ENCODE measurements around the gene MEI4.
"Not testable (repeated sequence)": the region's sequence is repeated elsewhere in the genome, so short reads cannot be mapped to it uniquely, and the experiment has no call there.

The MEI4 gene

DNA sequence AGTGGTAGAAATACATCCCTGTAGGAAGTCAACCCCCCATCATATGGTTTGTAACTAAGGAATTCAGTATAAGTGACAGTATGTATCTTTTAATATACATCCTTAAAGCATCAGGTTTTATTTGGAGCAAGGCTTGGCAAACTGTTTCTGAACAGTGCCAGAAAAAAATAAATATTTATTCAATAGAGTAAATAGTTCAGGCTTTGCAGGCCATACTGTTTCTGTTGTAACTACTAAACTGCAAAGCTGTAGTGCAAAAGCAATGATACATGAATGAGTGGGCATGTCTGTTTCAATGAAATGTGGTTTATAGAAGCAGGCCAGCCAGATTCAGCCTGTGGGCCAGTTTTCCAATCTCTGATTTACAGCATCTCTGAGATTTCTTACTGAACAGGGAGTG, 977 bp downstream of the MEI4 start:
- no peak overlapping the region for H3K27ac ChIP-seq
- TF ChIP-seq, protein P1, sequence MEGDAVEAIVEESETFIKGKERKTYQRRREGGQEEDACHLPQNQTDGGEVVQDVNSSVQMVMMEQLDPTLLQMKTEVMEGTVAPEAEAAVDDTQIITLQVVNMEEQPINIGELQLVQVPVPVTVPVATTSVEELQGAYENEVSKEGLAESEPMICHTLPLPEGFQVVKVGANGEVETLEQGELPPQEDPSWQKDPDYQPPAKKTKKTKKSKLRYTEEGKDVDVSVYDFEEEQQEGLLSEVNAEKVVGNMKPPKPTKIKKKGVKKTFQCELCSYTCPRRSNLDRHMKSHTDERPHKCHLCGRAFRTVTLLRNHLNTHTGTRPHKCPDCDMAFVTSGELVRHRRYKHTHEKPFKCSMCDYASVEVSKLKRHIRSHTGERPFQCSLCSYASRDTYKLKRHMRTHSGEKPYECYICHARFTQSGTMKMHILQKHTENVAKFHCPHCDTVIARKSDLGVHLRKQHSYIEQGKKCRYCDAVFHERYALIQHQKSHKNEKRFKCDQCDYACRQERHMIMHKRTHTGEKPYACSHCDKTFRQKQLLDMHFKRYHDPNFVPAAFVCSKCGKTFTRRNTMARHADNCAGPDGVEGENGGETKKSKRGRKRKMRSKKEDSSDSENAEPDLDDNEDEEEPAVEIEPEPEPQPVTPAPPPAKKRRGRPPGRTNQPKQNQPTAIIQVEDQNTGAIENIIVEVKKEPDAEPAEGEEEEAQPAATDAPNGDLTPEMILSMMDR (conservative IDR thresholded peaks at IDR 0.05) = no peak
- TF ChIP-seq ZFX (IDR thresholded peaks at IDR 0.05) = no peak

DNA sequence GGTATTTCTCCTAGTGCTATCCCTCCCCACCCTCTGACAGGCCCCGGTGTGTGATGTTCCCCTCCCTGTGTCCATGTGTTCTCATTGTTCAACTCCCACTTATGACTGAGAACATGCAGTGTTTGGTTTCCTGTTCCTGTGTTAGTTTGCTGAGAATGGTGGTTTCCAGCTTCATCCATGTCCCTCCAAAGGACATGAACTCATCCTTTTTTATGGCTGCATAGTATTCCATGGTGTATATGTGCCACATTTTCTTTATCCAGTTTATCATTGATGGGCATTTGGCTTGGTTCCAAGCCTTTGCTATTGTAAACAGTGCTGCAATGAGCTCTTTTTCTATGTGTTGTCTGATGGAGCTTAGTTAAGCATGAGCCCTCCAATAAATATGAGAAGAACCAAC, 2.2 kb downstream of the MEI4 start:
- H3K27ac ChIP-seq = not testable (repeated sequence)

DNA sequence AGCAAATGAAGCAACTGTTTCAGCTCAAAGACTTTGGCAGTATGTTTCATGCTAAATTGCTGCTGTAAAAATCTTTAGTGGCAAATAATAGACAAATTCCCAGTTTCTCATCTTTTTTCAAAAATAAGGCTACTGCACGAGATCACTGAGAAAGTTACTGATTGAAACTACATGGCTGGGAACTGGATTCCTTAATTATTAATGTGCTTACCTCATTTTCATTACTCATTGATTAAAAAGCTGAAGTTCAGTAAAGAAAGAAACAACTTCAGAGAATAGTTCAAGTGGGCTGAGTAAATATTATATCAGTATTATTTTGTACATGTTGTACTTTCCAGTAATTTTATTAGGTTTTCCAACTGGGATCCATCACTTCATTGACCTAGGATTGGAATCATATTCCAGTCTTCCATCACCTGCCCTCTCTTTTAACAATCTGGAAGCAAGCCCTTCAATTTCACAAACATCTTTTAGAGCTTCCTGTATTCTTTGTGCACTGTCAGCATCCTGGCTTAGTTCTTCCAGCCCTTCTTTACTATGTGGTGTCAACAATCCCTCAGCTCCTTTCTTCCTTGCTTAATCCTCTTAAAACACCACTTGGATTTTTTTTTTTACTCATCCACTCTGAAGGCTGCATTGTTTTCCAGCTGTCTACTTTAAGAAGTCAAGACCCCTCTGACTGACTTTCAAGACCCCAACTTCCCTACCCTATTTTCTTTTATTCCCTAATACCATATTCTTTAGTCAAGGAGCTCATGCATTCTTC, 4.3 kb downstream of the MEI4 start:
- H3K27ac ChIP-seq = no peak overlapping the region
- no peak for TF ChIP-seq ZFX (IDR thresholded peaks at IDR 0.05)
- TF ChIP-seq, protein P1 (conservative IDR thresholded peaks at IDR 0.05) = no peak

DNA sequence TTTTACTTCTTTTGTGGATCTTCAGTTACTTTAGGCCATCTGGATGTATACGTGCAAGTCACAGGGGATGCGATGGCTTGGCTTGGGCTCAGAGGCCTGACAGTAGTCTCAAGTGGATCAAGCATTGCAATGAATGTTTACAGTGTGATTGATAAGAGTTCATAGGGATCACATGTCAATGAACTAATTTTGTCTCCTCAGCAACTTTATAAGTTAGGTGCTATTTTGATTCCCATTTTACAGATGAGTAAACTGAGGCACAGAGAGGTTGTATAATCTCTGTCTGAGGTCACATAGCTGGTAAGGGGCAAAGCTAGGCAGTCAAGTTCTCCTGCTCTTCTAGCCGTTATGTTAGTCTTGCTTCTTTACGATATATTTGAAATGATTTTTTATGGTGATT, 13.5 kb downstream of the MEI4 start:
- TF ChIP-seq ZFX (IDR thresholded peaks at IDR 0.05) = no peak
- H3K27ac ChIP-seq = no peak overlapping the region

DNA sequence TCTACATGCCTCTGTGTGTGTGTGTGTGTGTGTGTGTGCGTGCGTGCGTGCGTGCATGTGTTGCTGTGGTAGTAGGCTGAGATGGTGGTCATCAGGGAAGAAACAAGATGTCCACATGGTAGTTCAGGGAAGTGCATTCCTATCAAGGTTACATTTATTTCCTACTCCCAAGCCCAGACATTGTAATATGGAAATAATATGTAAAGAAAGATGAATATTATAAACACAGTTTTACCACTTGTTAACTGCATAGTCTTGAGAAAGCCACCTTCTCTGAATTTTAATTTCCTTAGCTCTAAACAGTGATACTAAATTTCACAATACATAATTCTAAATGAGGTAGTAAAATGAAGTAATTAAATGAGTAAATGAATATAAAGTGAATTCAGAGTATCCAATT, 14.0 kb downstream of the MEI4 start:
- no peak overlapping the region for H3K27ac ChIP-seq
- TF ChIP-seq ZFX (IDR thresholded peaks at IDR 0.05) = no peak
- TF ChIP-seq, protein P1 (conservative IDR thresholded peaks at IDR 0.05) = no peak

DNA sequence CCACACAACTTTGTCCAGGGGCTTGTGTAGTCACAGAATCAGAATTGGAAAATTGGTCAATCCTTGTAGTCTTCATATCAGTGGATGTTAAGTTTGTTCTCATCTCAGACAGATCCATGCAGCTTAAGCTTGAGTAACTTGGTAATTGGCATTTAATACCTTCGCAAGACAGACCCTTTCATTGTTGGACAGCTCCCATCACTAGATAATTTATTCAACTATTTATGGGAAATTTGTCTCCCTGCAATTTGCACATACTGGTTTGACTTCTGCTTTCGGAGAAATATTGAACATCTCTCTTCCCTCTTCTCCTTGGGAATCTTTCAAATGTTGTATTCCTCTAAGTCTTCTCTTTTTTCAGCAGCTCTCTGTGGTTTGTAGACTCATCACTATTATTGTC, 17.1 kb downstream of the MEI4 start:
- TF ChIP-seq, protein P1 (conservative IDR thresholded peaks at IDR 0.05) = no peak
- TF ChIP-seq ZFX (IDR thresholded peaks at IDR 0.05) = no peak
- no peak overlapping the region for H3K27ac ChIP-seq

DNA sequence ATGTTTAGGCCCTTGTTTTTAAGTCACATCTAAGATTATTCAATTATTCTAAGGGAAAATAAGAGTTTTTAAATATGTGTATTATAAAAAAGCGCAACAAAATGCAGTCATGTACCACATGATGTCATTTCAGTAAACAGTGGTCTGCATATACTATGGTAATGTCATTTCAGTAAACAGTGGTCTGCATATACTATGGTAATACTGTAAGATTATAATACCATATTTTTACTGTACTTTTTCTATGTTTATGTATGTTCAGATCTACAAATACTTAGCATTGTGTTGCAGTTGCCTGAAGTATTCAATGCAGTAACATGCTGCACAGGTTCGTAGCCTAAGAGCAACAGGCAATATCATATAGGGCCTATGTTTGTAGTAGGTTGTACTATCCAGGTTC, 21.4 kb downstream of the MEI4 start:
- no peak for TF ChIP-seq ZFX (IDR thresholded peaks at IDR 0.05)
- TF ChIP-seq, protein P1 (conservative IDR thresholded peaks at IDR 0.05) = no peak
- H3K27ac ChIP-seq = no peak overlapping the region

DNA sequence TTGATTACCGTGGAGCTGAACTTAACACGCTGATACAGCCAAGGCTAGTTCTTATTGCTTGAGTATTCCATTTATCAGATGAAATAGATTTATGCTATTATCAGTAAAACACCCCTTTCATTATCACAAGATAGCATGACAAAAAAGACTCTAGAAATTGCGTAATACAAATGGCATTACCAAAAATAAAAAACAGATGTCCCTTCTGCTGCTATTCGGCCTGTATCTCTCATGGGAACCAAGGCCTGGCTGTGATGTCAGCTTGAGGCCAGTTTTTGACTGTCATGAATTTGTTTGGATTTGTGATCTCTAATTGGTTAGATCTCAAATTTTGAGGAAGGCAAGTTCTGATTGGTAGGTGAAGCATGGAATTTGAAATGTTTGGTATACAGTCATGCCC, 25.2 kb downstream of the MEI4 start:
- no peak overlapping the region for H3K27ac ChIP-seq
- TF ChIP-seq, protein P1 (conservative IDR thresholded peaks at IDR 0.05) = no peak
- TF ChIP-seq ZFX (IDR thresholded peaks at IDR 0.05) = no peak

Measured in C4-2B (cell line).